ENCODE data around the gene PAEP.
"Not testable (repeated sequence)": the region's sequence is repeated elsewhere in the genome, so short reads cannot be mapped to it uniquely, and the experiment has no call there.

GRCh38 chr9:135549478-135550343 is 11.8 kb upstream of the PAEP start:
- not testable (repeated sequence) for TF ChIP-seq EZH2phosphoT487 (IDR thresholded peaks at IDR 0.05; ENCODE audit: insufficient read depth, low read depth); EZH2 (IDR thresholded peaks at IDR 0.05; ENCODE audit: insufficient read depth, poor library complexity, severe bottlenecking)

All from GM23248 (cell line).